Measurements from ENCODE around the gene SPACA6. TPM values are rescaled to one million over a fixed set of nuclear protein-coding genes. Genes with fewer than 3 reads are reported as not detected.

The SPACA6 gene
- total and polyA plus RNA-seq, 9 of the 15 experiments (the other 6 are each of a cell fraction or from before 2014, with no cell fraction given): 1.3 to 17.3 (median 6.2) TPM

DNA sequence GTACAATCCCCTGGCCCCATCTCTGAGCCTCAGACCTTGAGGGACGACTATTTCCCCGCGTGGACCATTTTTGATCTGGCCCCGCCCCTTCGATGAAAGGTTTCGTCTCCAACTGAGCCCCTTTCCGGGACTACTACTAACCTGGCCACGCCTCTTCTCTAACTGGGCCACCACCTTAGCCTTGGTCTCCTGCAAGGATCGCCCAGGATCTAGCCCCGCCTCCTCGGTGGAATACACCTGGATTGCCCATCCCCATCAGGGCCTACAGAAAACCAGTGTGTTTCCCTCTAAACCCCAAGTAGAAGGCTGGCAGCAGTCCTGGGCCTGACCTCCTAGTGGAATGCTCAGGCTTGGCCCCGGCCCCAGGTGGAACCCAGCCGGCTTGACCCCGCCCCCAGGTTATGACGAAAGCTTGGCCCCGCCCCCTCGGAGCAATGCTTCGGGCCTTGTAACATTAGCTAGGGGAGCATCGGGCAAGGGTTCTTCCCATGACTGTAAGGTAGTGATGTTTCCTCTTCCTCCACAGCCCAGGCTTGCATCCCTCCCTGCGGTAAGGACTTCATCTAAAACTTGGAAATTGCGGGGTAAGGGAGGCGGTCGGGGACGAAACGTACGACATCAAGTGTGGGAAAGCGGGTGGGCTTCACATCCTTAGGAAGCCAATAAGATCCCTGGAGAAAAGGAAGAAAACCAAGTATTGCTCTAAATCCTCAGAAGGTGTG is 9.1 kb downstream of the SPACA6 start (continued):
- TF ChIP-seq, protein P1, sequence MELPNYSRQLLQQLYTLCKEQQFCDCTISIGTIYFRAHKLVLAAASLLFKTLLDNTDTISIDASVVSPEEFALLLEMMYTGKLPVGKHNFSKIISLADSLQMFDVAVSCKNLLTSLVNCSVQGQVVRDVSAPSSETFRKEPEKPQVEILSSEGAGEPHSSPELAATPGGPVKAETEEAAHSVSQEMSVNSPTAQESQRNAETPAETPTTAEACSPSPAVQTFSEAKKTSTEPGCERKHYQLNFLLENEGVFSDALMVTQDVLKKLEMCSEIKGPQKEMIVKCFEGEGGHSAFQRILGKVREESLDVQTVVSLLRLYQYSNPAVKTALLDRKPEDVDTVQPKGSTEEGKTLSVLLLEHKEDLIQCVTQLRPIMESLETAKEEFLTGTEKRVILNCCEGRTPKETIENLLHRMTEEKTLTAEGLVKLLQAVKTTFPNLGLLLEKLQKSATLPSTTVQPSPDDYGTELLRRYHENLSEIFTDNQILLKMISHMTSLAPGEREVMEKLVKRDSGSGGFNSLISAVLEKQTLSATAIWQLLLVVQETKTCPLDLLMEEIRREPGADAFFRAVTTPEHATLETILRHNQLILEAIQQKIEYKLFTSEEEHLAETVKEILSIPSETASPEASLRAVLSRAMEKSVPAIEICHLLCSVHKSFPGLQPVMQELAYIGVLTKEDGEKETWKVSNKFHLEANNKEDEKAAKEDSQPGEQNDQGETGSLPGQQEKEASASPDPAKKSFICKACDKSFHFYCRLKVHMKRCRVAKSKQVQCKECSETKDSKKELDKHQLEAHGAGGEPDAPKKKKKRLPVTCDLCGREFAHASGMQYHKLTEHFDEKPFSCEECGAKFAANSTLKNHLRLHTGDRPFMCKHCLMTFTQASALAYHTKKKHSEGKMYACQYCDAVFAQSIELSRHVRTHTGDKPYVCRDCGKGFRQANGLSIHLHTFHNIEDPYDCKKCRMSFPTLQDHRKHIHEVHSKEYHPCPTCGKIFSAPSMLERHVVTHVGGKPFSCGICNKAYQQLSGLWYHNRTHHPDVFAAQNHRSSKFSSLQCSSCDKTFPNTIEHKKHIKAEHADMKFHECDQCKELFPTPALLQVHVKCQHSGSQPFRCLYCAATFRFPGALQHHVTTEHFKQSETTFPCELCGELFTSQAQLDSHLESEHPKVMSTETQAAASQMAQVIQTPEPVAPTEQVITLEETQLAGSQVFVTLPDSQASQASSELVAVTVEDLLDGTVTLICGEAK (IDR thresholded peaks at IDR 0.05): no peak
- TF ChIP-seq, protein P1 (CRISPR knock-in tag; IDR thresholded peaks at IDR 0.05): no peak
- TF ChIP-seq CSDE1 (IDR thresholded peaks at IDR 0.05) (no peak), FOXP1 (CRISPR knock-in tag; IDR thresholded peaks at IDR 0.05) (no peak), RBM34 (IDR thresholded peaks at IDR 0.05; ENCODE audit: borderline replicate concordance, insufficient read depth, low read length) (no peak), CREBBP (IDR thresholded peaks at IDR 0.05; ENCODE audit: low read depth, low read length) (no peak), CREM (IDR thresholded peaks at IDR 0.05; ENCODE audit: low read depth) (peak; percentile 60), PBX2 (CRISPR knock-in tag; IDR thresholded peaks at IDR 0.05; ENCODE audit: low read depth) (no peak), PBX2 (tag; conservative IDR thresholded peaks at IDR 0.05; ENCODE audit: low read depth) (no peak), HMBOX1 (IDR thresholded peaks at IDR 0.05) (peak; percentile 20; the same call in 1 of the 2 replicates), PRPF4 (IDR thresholded peaks at IDR 0.05; ENCODE audit: insufficient read depth, low read depth, low read length, poor library complexity, severe bottlenecking) (no peak), KDM1A (IDR thresholded peaks at IDR 0.05) (no peak), ZNF140 (CRISPR knock-in tag; IDR thresholded peaks at IDR 0.05) (no peak)
- TF ChIP-seq, protein P2, sequence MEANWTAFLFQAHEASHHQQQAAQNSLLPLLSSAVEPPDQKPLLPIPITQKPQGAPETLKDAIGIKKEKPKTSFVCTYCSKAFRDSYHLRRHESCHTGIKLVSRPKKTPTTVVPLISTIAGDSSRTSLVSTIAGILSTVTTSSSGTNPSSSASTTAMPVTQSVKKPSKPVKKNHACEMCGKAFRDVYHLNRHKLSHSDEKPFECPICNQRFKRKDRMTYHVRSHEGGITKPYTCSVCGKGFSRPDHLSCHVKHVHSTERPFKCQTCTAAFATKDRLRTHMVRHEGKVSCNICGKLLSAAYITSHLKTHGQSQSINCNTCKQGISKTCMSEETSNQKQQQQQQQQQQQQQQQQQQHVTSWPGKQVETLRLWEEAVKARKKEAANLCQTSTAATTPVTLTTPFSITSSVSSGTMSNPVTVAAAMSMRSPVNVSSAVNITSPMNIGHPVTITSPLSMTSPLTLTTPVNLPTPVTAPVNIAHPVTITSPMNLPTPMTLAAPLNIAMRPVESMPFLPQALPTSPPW (CRISPR knock-in tag; IDR thresholded peaks at IDR 0.05): no peak
